ENCODE results near the gene MGLL. TPM values are rescaled to one million over a fixed set of nuclear protein-coding genes. Genes with fewer than 3 reads are reported as not detected.
A peak's percentile ranks its signal among the peaks of the same experiment; 100 is the strongest.

MGLL gene
- total RNA-seq (2014; rRNA removed; shearing (Covaris generic)): 58.7 and 59.2 TPM in 2 replicates
- polyA plus RNA-seq (2016; fragmentation: Nextera tagmentation; extraction: Ambion mirVana): 184 and 194 TPM in 2 replicates

- peak; percentile 65 for DNase-seq
- WGBS, 2 experiments (ENCODE audit: low coverage in 1 of 2, low lambda C conversion rate in 2 of 2, missing lambda C conversion rate in 2 of 2): 1% methylated on average over 23 of the region's 23 CpGs
- peak within 1 kb of the TSS; percentile 86 for H3K9ac ChIP-seq
- H2AFZ ChIP-seq: peak within 1 kb of the TSS; percentile 80
- H3K9me3 ChIP-seq (ENCODE audit: low read depth): no peaks in the 10 kb centered on the region
- TF ChIP-seq EZH2phosphoT487 (IDR thresholded peaks at IDR 0.05; ENCODE audit: insufficient read depth, low read depth): no peak
- TF ChIP-seq EZH2 (IDR thresholded peaks at IDR 0.05; ENCODE audit: insufficient read depth, poor library complexity, severe bottlenecking): no peak
- in situ Hi-C loops (cut with MboI): no loop called here
- no peaks in the 10 kb centered on the region for H4K20me1 ChIP-seq (ENCODE audit: insufficient read depth)
- no peaks in the 10 kb centered on the region for H3K9me2 ChIP-seq (ENCODE audit: insufficient read depth)
- peaks cover 48% of the 10 kb centered on the region for H3F3A ChIP-seq (ENCODE audit: insufficient read depth)
- H3K4me1 ChIP-seq (ENCODE audit: insufficient read depth): peaks cover 33% of the 10 kb centered on the region
- H3K36me3 ChIP-seq (ENCODE audit: low read depth): no peaks in the 10 kb centered on the region
- H3K27ac ChIP-seq: peak within 1 kb of the TSS; percentile 59
- peak within 1 kb of the TSS; percentile 89 for H3K4me3 ChIP-seq
- no peaks in the 10 kb centered on the region for H3K27me3 ChIP-seq (replicated peaks; ENCODE audit: insufficient read depth)
- peaks cover 36% of the 10 kb centered on the region for H3K79me2 ChIP-seq (ENCODE audit: insufficient read depth)
- H3K4me2 ChIP-seq (ENCODE audit: unreplicated experiment): peak within 1 kb of the TSS; percentile 81
These were observed at the start of gene MGLL for GRCh38 chr3:127822041-127822681. TSS of gene MGLL (minus strand) at chr3:127822515. CDS start at chr3:127822318, 197 bp downstream.

- Histone ChIP-seq H3F3A (ENCODE audit: insufficient read depth) (0 out of 2 replicates have a peak, but pooled peaks cover 5% of the 10 kb centered on the region), H3K9me3 (ENCODE audit: low read depth) (no peaks in the 10 kb centered on the region), H3K4me2 (ENCODE audit: unreplicated experiment) (no peak overlapping the region), H3K9me2 (ENCODE audit: insufficient read depth) (no peaks in the 10 kb centered on the region), H3K36me3 (ENCODE audit: low read depth) (no peaks in the 10 kb centered on the region), H3K4me1 (ENCODE audit: insufficient read depth) (0 out of 2 replicates have a peak, but pooled peaks cover 3% of the 10 kb centered on the region), H3K27me3 (replicated peaks; ENCODE audit: insufficient read depth) (peaks cover 38% of the 10 kb centered on the region), H3K4me3 (no peak overlapping the region), H3K27ac (no peak overlapping the region), H2AFZ (no peak overlapping the region), H3K79me2 (ENCODE audit: insufficient read depth) (no peaks in the 10 kb centered on the region), H3K9ac (no peak overlapping the region), H4K20me1 (ENCODE audit: insufficient read depth) (no peaks in the 10 kb centered on the region)
- in situ Hi-C loops (cut with MboI): no loop called here
- TF ChIP-seq EZH2phosphoT487 (IDR thresholded peaks at IDR 0.05; ENCODE audit: insufficient read depth, low read depth) (no peak), EZH2 (IDR thresholded peaks at IDR 0.05; ENCODE audit: insufficient read depth, poor library complexity, severe bottlenecking) (no peak)
- WGBS, 2 experiments (ENCODE audit: low coverage in 1 of 2, low lambda C conversion rate in 2 of 2, missing lambda C conversion rate in 2 of 2): 47 to 59% methylated on average over 4 of the region's 4 CpGs
- no peak for DNase-seq
These were observed 47.8 kb upstream of the MGLL start for GRCh38 chr3:127870156-127870555.

GRCh38 chr3:127867986-127868385 lies 45.7 kb upstream of the MGLL start:
- no peak overlapping the region for H3K4me3 ChIP-seq
- H3F3A ChIP-seq (ENCODE audit: insufficient read depth): 0 out of 2 replicates have a peak, but pooled peaks cover 5% of the 10 kb centered on the region
- peak; percentile 69 for DNase-seq
- H3K9me2 ChIP-seq (ENCODE audit: insufficient read depth): no peaks in the 10 kb centered on the region
- in situ Hi-C loops (cut with MboI): no loop called here
- H2AFZ ChIP-seq: no peak overlapping the region
- H4K20me1 ChIP-seq (ENCODE audit: insufficient read depth): no peaks in the 10 kb centered on the region
- TF ChIP-seq EZH2 (IDR thresholded peaks at IDR 0.05; ENCODE audit: insufficient read depth, poor library complexity, severe bottlenecking) (no peak), EZH2phosphoT487 (IDR thresholded peaks at IDR 0.05; ENCODE audit: insufficient read depth, low read depth) (no peak)
- peaks cover 36% of the 10 kb centered on the region for H3K27me3 ChIP-seq (replicated peaks; ENCODE audit: insufficient read depth)
- H3K79me2 ChIP-seq (ENCODE audit: insufficient read depth): no peaks in the 10 kb centered on the region
- H3K4me2 ChIP-seq (ENCODE audit: unreplicated experiment): no peak overlapping the region
- H3K27ac ChIP-seq: no peak overlapping the region
- no peak overlapping the region for H3K9ac ChIP-seq
- H3K9me3 ChIP-seq (ENCODE audit: low read depth): no peaks in the 10 kb centered on the region
- H3K36me3 ChIP-seq (ENCODE audit: low read depth): no peaks in the 10 kb centered on the region
- 0 out of 2 replicates have a peak, but pooled peaks cover 3% of the 10 kb centered on the region for H3K4me1 ChIP-seq (ENCODE audit: insufficient read depth)

GRCh38 chr3:127867412-127867811 lies 45.1 kb upstream of the MGLL start:
- no peaks in the 10 kb centered on the region for H3K79me2 ChIP-seq (ENCODE audit: insufficient read depth)
- no peak overlapping the region for H3K27ac ChIP-seq
- H2AFZ ChIP-seq: no peak overlapping the region
- no peaks in the 10 kb centered on the region for H3K9me2 ChIP-seq (ENCODE audit: insufficient read depth)
- H3F3A ChIP-seq (ENCODE audit: insufficient read depth): 0 out of 2 replicates have a peak, but pooled peaks cover 5% of the 10 kb centered on the region
- 78 to 87% methylated on average over 2 of the region's 2 CpGs for WGBS, 2 experiments (ENCODE audit: low coverage in 1 of 2, low lambda C conversion rate in 2 of 2, missing lambda C conversion rate in 2 of 2)
- DNase-seq: no peak
- no peaks in the 10 kb centered on the region for H3K9me3 ChIP-seq (ENCODE audit: low read depth)
- no peaks in the 10 kb centered on the region for H3K36me3 ChIP-seq (ENCODE audit: low read depth)
- 0 out of 2 replicates have a peak, but pooled peaks cover 3% of the 10 kb centered on the region for H3K4me1 ChIP-seq (ENCODE audit: insufficient read depth)
- H3K4me2 ChIP-seq (ENCODE audit: unreplicated experiment): no peak overlapping the region
- no peak overlapping the region for H3K4me3 ChIP-seq
- TF ChIP-seq EZH2phosphoT487 (IDR thresholded peaks at IDR 0.05; ENCODE audit: insufficient read depth, low read depth): no peak
- no peak for TF ChIP-seq EZH2 (IDR thresholded peaks at IDR 0.05; ENCODE audit: insufficient read depth, poor library complexity, severe bottlenecking)
- peaks cover 32% of the 10 kb centered on the region for H3K27me3 ChIP-seq (replicated peaks; ENCODE audit: insufficient read depth)
- no peak overlapping the region for H3K9ac ChIP-seq
- no peaks in the 10 kb centered on the region for H4K20me1 ChIP-seq (ENCODE audit: insufficient read depth)
- in situ Hi-C loops (cut with MboI): no loop called here
